ENCODE results near the gene TTLL11. TPM values are rescaled to one million over a fixed set of nuclear protein-coding genes. Genes with fewer than 3 reads are reported as not detected.

TTLL11 gene
- total RNA-seq, 4 donors from 2014 or later = 9.8 to 18.6 (median 15.6) TPM

- H3K36me3 ChIP-seq = no peaks in the 10 kb centered on the region
- H3K4me3 ChIP-seq = no peak overlapping the region
- WGBS, 2 donors = 72 to 74% methylated on average over 13 of the region's 13 CpGs
- DNase-seq (ENCODE audit: low spot score in 2 of 2) = no peak
- TF ChIP-seq EP300 (IDR thresholded peaks at IDR 0.05) = no peak
- no peak for TF ChIP-seq POLR2A (IDR thresholded peaks at IDR 0.05)
- no peak for TF ChIP-seq CTCF (IDR thresholded peaks at IDR 0.05)
- no peaks in the 10 kb centered on the region for H3K9me3 ChIP-seq
- H3K27me3 ChIP-seq = no peaks in the 10 kb centered on the region
- no peak overlapping the region for H3K27ac ChIP-seq
- no peaks in the 10 kb centered on the region for H3K4me1 ChIP-seq
Measured at GRCh38 chr9:121876658-121877271, 216.3 kb downstream of the TTLL11 start.

- Histone ChIP-seq H3K4me3 (no peak overlapping the region), H3K27me3 (no peaks in the 10 kb centered on the region), H3K27ac (no peak overlapping the region), H3K4me1 (no peaks in the 10 kb centered on the region), H3K9me3 (no peaks in the 10 kb centered on the region), H3K36me3 (no peaks in the 10 kb centered on the region)
- 73 to 84% methylated on average over 2 of the region's 2 CpGs for WGBS, 2 donors
- TF ChIP-seq POLR2A (IDR thresholded peaks at IDR 0.05) (no peak), EP300 (IDR thresholded peaks at IDR 0.05) (no peak), CTCF (IDR thresholded peaks at IDR 0.05) (no peak)
- DNase-seq (ENCODE audit: low spot score in 2 of 2) = no peak
Measured at GRCh38 chr9:121876255-121876654, 216.9 kb downstream of the TTLL11 start.

- no peaks in the 10 kb centered on the region for H3K4me1 ChIP-seq
- H3K27me3 ChIP-seq = no peaks in the 10 kb centered on the region
- no peak for TF ChIP-seq CTCF (IDR thresholded peaks at IDR 0.05)
- TF ChIP-seq EP300 (IDR thresholded peaks at IDR 0.05) = no peak
- 89 to 93% methylated on average over 6 of the region's 6 CpGs for WGBS, 2 donors
- H3K27ac ChIP-seq = no peak overlapping the region
- H3K4me3 ChIP-seq = no peak overlapping the region
- no peaks in the 10 kb centered on the region for H3K9me3 ChIP-seq
- DNase-seq (ENCODE audit: low spot score in 2 of 2) = no peak
- H3K36me3 ChIP-seq = peaks cover 0 to 12% (median 0%) of the 10 kb centered on the region in 3 donors
Measured at GRCh38 chr9:121874524-121874923, 218.6 kb downstream of the TTLL11 start.

- no peaks in the 10 kb centered on the region for H3K9me3 ChIP-seq
- no peak overlapping the region for H3K4me3 ChIP-seq
- 79 to 80% methylated on average over 8 of the region's 8 CpGs for WGBS, 2 donors
- H3K4me1 ChIP-seq = no peaks in the 10 kb centered on the region
- no peak for DNase-seq (ENCODE audit: low spot score in 2 of 2)
- H3K27ac ChIP-seq = no peak overlapping the region
- peaks cover 0 to 29% (median 0%) of the 10 kb centered on the region in 3 donors for H3K36me3 ChIP-seq
- H3K27me3 ChIP-seq = no peaks in the 10 kb centered on the region
- TF ChIP-seq CTCF (IDR thresholded peaks at IDR 0.05) (no peak), POLR2A (IDR thresholded peaks at IDR 0.05) (no peak), EP300 (IDR thresholded peaks at IDR 0.05) (no peak)
Measured at GRCh38 chr9:121871431-121872025, 221.6 kb downstream of the TTLL11 start.

GRCh38 chr9:121870271-121870670, 222.8 kb downstream of the TTLL11 start:
- H3K9me3 ChIP-seq = no peaks in the 10 kb centered on the region
- no peaks in the 10 kb centered on the region for H3K27me3 ChIP-seq
- WGBS, 2 donors = 95 to 96% methylated on average over 10 of the region's 10 CpGs
- TF ChIP-seq EP300 (IDR thresholded peaks at IDR 0.05) = no peak
- TF ChIP-seq POLR2A (IDR thresholded peaks at IDR 0.05) = no peak
- TF ChIP-seq CTCF (IDR thresholded peaks at IDR 0.05) = no peak
- DNase-seq (ENCODE audit: low spot score in 2 of 2) = no peak
- no peak overlapping the region for H3K4me3 ChIP-seq
- H3K27ac ChIP-seq = no peak overlapping the region
- H3K36me3 ChIP-seq = peaks cover 0 to 29% (median 0%) of the 10 kb centered on the region in 3 donors
- peaks cover 0 to 2% (median 0%) of the 10 kb centered on the region in 4 donors for H3K4me1 ChIP-seq

Measured in tibial nerve (tissue), 4 donors.